ENCODE measurements around the gene PEDS1. TPM values are rescaled to one million over a fixed set of nuclear protein-coding genes. Genes with fewer than 3 reads are reported as not detected.

PEDS1 gene
- total and polyA plus RNA-seq, 2 of the 13 experiments (the other 11 are each of a cell fraction or from before 2014, with no cell fraction given), result 30.5 to 93.9 TPM

DNA sequence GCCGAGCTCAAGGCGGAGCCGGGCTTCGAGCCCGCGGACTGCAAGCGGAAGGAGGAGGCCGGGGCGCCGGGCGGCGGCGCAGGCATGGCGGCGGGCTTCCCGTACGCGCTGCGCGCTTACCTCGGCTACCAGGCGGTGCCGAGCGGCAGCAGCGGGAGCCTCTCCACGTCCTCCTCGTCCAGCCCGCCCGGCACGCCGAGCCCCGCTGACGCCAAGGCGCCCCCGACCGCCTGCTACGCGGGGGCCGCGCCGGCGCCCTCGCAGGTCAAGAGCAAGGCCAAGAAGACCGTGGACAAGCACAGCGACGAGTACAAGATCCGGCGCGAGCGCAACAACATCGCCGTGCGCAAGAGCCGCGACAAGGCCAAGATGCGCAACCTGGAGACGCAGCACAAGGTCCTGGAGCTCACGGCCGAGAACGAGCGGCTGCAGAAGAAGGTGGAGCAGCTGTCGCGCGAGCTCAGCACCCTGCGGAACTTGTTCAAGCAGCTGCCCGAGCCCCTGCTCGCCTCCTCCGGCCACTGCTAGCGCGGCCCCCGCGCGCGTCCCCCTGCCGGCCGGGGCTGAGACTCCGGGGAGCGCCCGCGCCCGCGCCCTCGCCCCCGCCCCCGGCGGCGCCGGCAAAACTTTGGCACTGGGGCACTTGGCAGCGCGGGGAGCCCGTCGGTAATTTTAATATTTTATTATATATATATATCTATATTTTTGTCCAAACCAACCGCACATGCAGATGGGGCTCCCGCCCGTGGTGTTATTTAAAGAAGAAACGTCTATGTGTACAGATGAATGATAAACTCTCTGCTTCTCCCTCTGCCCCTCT is 38.2 kb upstream of the PEDS1 start (continued):
- TF ChIP-seq YEATS2 (CRISPR knock-in tag; IDR thresholded peaks at IDR 0.05; ENCODE audit: borderline replicate concordance) (0 out of 2 replicates have a peak, but pooled peaks have one; percentile 45), SETDB1 (CRISPR knock-in tag; IDR thresholded peaks at IDR 0.05; ENCODE audit: borderline replicate concordance) (no peak), ZNF768 (CRISPR knock-in tag; IDR thresholded peaks at IDR 0.05) (peak; percentile 82), YEATS4 (CRISPR knock-in tag; IDR thresholded peaks at IDR 0.05; ENCODE audit: borderline replicate concordance) (0 out of 2 replicates have a peak, but pooled peaks have one; percentile 7), ZNF670 (CRISPR knock-in tag; IDR thresholded peaks at IDR 0.05; ENCODE audit: borderline replicate concordance) (no peak), TAF1 (CRISPR knock-in tag; IDR thresholded peaks at IDR 0.05) (peak; percentile 74), TCF7L2 (IDR thresholded peaks at IDR 0.05; ENCODE audit: low read depth, low read length) (no peak), ZNF546 (CRISPR knock-in tag; conservative IDR thresholded peaks at IDR 0.05) (peak; percentile 85), JUNB (CRISPR knock-in tag; IDR thresholded peaks at IDR 0.05; ENCODE audit: borderline replicate concordance) (no peak), ZNF3 (CRISPR knock-in tag; IDR thresholded peaks at IDR 0.05) (no peak), ESRRA (CRISPR knock-in tag; IDR thresholded peaks at IDR 0.05; ENCODE audit: low read depth) (no peak), KLF15 (CRISPR knock-in tag; IDR thresholded peaks at IDR 0.05; ENCODE audit: borderline replicate concordance) (no peak; the same call in 1 of the 2 replicates), ZNF232 (CRISPR knock-in tag; IDR thresholded peaks at IDR 0.05; ENCODE audit: borderline replicate concordance) (0 out of 2 replicates have a peak, but pooled peaks have one; percentile 29), ZNF10 (CRISPR knock-in tag; IDR thresholded peaks at IDR 0.05; ENCODE audit: borderline replicate concordance, low read depth) (no peak), ZNF775 (CRISPR knock-in tag; IDR thresholded peaks at IDR 0.05; ENCODE audit: borderline replicate concordance) (no peak), MATR3 (CRISPR knock-in tag; IDR thresholded peaks at IDR 0.05) (peak; percentile 96; the same call in 1 of the 2 replicates)
- TF ChIP-seq, protein P1, sequence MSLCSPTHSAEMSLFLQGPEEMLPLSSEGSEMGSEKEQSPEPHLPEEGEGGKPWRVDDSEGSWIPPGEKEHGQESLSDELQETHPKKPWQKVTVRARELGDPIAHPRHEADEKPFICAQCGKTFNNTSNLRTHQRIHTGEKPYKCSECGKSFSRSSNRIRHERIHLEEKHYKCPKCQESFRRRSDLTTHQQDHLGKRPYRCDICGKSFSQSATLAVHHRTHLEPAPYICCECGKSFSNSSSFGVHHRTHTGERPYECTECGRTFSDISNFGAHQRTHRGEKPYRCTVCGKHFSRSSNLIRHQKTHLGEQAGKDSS (CRISPR knock-in tag; IDR thresholded peaks at IDR 0.05; ENCODE audit: borderline replicate concordance, low read depth), result peak; percentile 67
- TF ChIP-seq, protein P2, sequence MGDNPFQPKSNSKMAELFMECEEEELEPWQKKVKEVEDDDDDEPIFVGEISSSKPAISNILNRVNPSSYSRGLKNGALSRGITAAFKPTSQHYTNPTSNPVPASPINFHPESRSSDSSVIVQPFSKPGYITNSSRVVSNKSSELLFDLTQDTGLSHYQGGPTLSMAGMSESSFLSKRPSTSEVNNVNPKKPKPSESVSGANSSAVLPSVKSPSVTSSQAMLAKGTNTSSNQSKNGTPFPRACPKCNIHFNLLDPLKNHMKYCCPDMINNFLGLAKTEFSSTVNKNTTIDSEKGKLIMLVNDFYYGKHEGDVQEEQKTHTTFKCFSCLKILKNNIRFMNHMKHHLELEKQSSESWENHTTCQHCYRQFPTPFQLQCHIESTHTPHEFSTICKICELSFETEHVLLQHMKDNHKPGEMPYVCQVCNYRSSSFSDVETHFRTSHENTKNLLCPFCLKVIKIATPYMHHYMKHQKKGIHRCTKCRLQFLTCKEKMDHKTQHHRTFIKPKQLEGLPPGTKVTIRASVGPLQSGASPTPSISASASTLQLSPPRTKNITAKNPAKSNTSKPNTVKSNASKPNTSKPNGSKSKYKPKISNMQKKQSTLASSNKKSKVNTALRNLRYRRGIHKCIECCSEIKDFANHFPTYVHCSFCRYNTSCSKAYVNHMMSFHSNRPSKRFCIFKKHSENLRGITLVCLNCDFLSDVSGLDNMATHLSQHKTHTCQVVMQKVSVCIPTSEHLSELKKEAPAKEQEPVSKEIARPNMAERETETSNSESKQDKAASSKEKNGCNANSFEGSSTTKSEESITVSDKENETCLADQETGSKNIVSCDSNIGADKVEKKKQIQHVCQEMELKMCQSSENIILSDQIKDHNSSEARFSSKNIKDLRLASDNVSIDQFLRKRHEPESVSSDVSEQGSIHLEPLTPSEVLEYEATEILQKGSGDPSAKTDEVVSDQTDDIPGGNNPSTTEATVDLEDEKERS (CRISPR knock-in tag; IDR thresholded peaks at IDR 0.05), result 0 out of 2 replicates have a peak, but pooled peaks have one; percentile 8
- TF ChIP-seq, protein P3, sequence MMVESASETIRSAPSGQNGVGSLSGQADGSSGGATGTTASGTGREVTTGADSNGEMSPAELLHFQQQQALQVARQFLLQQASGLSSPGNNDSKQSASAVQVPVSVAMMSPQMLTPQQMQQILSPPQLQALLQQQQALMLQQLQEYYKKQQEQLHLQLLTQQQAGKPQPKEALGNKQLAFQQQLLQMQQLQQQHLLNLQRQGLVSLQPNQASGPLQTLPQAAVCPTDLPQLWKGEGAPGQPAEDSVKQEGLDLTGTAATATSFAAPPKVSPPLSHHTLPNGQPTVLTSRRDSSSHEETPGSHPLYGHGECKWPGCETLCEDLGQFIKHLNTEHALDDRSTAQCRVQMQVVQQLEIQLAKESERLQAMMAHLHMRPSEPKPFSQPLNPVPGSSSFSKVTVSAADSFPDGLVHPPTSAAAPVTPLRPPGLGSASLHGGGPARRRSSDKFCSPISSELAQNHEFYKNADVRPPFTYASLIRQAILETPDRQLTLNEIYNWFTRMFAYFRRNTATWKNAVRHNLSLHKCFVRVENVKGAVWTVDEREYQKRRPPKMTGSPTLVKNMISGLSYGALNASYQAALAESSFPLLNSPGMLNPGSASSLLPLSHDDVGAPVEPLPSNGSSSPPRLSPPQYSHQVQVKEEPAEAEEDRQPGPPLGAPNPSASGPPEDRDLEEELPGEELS (CRISPR knock-in tag; IDR thresholded peaks at IDR 0.05), result peak; percentile 14; the same call in 1 of the 2 replicates
- TF ChIP-seq, protein P4, sequence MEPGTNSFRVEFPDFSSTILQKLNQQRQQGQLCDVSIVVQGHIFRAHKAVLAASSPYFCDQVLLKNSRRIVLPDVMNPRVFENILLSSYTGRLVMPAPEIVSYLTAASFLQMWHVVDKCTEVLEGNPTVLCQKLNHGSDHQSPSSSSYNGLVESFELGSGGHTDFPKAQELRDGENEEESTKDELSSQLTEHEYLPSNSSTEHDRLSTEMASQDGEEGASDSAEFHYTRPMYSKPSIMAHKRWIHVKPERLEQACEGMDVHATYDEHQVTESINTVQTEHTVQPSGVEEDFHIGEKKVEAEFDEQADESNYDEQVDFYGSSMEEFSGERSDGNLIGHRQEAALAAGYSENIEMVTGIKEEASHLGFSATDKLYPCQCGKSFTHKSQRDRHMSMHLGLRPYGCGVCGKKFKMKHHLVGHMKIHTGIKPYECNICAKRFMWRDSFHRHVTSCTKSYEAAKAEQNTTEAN (CRISPR knock-in tag; conservative IDR thresholded peaks at IDR 0.05), result no peak
- TF ChIP-seq, protein P5, sequence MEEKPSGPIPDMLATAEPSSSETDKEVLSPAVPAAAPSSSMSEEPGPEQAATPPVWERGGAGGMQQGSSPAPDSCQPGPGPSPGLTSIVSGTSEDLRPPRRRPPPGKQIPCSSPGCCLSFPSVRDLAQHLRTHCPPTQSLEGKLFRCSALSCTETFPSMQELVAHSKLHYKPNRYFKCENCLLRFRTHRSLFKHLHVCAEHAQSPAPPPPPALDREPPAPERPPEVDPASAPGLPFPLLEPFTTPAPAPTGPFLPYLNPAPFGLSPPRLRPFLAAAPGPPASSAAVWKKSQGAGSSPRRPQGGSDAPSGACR (CRISPR knock-in tag; IDR thresholded peaks at IDR 0.05), result no peak

All from HepG2 (cell line).